Stimulated activated CD4-positive, alpha-beta T cell treated with anti-CD3 and anti-CD28 coated beads, Interleukin-1b, Interleukin-23, amount 100 ng/mL, for 4 hours (primary cell): ENCODE measurements around the gene UBE2L5.
A peak's percentile ranks its signal among the peaks of the same experiment; 100 is the strongest.

Experiments
- DNase-seq, 2 donors: peaks; one replicate each; pipeline ENCODE4 v3.0.0-alpha.2; 2020; ENCODE audit warnings: low read depth in 2 of 2

Gene UBE2L5

GRCh38 chr13:30404207-30404606, 18.1 kb upstream of the UBE2L5 start:
- no peak for DNase-seq

GRCh38 chr13:30406779-30407416, 15.4 kb upstream of the UBE2L5 start:
- DNase-seq, result no peak

- peak; percentile 90 to 93 for DNase-seq
Measured at GRCh38 chr13:30408319-30409101, 13.8 kb upstream of the UBE2L5 start.

GRCh38 chr13:30409886-30410704, 12.2 kb upstream of the UBE2L5 start:
- no peak for DNase-seq

GRCh38 chr13:30410705-30411125, 11.6 kb upstream of the UBE2L5 start:
- DNase-seq, result no peak

GRCh38 chr13:30412346-30412745, 9.9 kb upstream of the UBE2L5 start:
- DNase-seq, result no peak

GRCh38 chr13:30413842-30414241, 8.5 kb upstream of the UBE2L5 start:
- DNase-seq, result no peak

- DNase-seq, result no peak
Measured at GRCh38 chr13:30415430-30416030, 6.8 kb upstream of the UBE2L5 start.

- DNase-seq, result no peak
Measured at GRCh38 chr13:30416471-30416870, 5.8 kb upstream of the UBE2L5 start.

GRCh38 chr13:30418075-30418716, 4.1 kb upstream of the UBE2L5 start:
- no peak for DNase-seq

- DNase-seq, result no peak
Measured at GRCh38 chr13:30418717-30419459, 3.4 kb upstream of the UBE2L5 start.

- peak; percentile 19 to 31 for DNase-seq
Measured at GRCh38 chr13:30421093-30422053, 920 bp upstream of the UBE2L5 start.

GRCh38 chr13:30423891-30424290, 1.6 kb downstream of the UBE2L5 start:
- no peak for DNase-seq

- no peak for DNase-seq
Measured at GRCh38 chr13:30429235-30429634, 6.9 kb downstream of the UBE2L5 start.

GRCh38 chr13:30429721-30430694, 7.7 kb downstream of the UBE2L5 start:
- DNase-seq, result peak in 1 of 2 donors; percentile 34

- no peak for DNase-seq
Measured at GRCh38 chr13:30431269-30431940, 9.1 kb downstream of the UBE2L5 start.

GRCh38 chr13:30435911-30436451, 13.7 kb downstream of the UBE2L5 start:
- DNase-seq, result no peak

GRCh38 chr13:30437177-30437576, 14.9 kb downstream of the UBE2L5 start:
- no peak for DNase-seq
